ENCODE results near the gene ADPRHL1.

The ADPRHL1 gene

GRCh38 chr13:113417008-113417751 lies 36.1 kb downstream of the ADPRHL1 start:
- DNase-seq: no peak
- no peaks in the 10 kb centered on the region for H3K36me3 Mint-ChIP-seq
- H3K27me3 Mint-ChIP-seq: peaks cover 4% of the 10 kb centered on the region
- no peak overlapping the region for H3K4me3 Mint-ChIP-seq
- CTCF ChIA-PET: no interaction called here
- H3K9me3 Mint-ChIP-seq: peaks cover 3% of the 10 kb centered on the region
- H3K27ac Mint-ChIP-seq: no peak overlapping the region
- no peaks in the 10 kb centered on the region for H3K4me1 Mint-ChIP-seq

GRCh38 chr13:113415825-113416224 lies 37.5 kb downstream of the ADPRHL1 start:
- DNase-seq: no peak
- Mint-ChIP-seq H3K4me1 (no peaks in the 10 kb centered on the region), H3K27me3 (peaks cover 4% of the 10 kb centered on the region), H3K36me3 (no peaks in the 10 kb centered on the region), H3K9me3 (peaks cover 5% of the 10 kb centered on the region), H3K4me3 (no peak overlapping the region), H3K27ac (no peak overlapping the region)
- CTCF ChIA-PET: no interaction called here

- Mint-ChIP-seq H3K27me3 (peaks cover 4% of the 10 kb centered on the region), H3K4me1 (no peaks in the 10 kb centered on the region), H3K36me3 (no peaks in the 10 kb centered on the region), H3K4me3 (no peak overlapping the region), H3K27ac (peak overlapping the region; percentile 14), H3K9me3 (peaks cover 5% of the 10 kb centered on the region)
- DNase-seq: no peak
- CTCF ChIA-PET: no interaction called here
These were observed 38.3 kb downstream of the ADPRHL1 start for GRCh38 chr13:113415032-113415431.

- no peak for DNase-seq
- Mint-ChIP-seq H3K27ac (no peak overlapping the region), H3K27me3 (peaks cover 4% of the 10 kb centered on the region), H3K4me1 (no peaks in the 10 kb centered on the region), H3K4me3 (no peak overlapping the region), H3K9me3 (peaks cover 5% of the 10 kb centered on the region), H3K36me3 (no peaks in the 10 kb centered on the region)
- CTCF ChIA-PET: no interaction called here
These were observed 39.0 kb downstream of the ADPRHL1 start for GRCh38 chr13:113414335-113414734.

GRCh38 chr13:113413898-113414282 lies 39.4 kb downstream of the ADPRHL1 start:
- CTCF ChIA-PET: no interaction called here
- Mint-ChIP-seq H3K4me1 (no peaks in the 10 kb centered on the region), H3K36me3 (no peaks in the 10 kb centered on the region), H3K4me3 (no peak overlapping the region), H3K27me3 (peaks cover under 1% of the 10 kb centered on the region), H3K9me3 (peaks cover 5% of the 10 kb centered on the region), H3K27ac (no peak overlapping the region)
- no peak for DNase-seq

- CTCF ChIA-PET: no interaction called here
- H3K9me3 Mint-ChIP-seq: peaks cover 5% of the 10 kb centered on the region
- H3K27ac Mint-ChIP-seq: no peak overlapping the region
- H3K4me1 Mint-ChIP-seq: no peaks in the 10 kb centered on the region
- H3K36me3 Mint-ChIP-seq: no peaks in the 10 kb centered on the region
- no peaks in the 10 kb centered on the region for H3K27me3 Mint-ChIP-seq
- DNase-seq: no peak
- H3K4me3 Mint-ChIP-seq: no peak overlapping the region
These were observed 40.0 kb downstream of the ADPRHL1 start for GRCh38 chr13:113413178-113413897.

- Mint-ChIP-seq H3K27me3 (peaks cover 2% of the 10 kb centered on the region), H3K27ac (no peak overlapping the region), H3K36me3 (no peaks in the 10 kb centered on the region), H3K4me1 (no peaks in the 10 kb centered on the region), H3K9me3 (peaks cover 5% of the 10 kb centered on the region), H3K4me3 (no peak overlapping the region)
- CTCF ChIA-PET: no interaction called here
- no peak for DNase-seq
These were observed 40.8 kb downstream of the ADPRHL1 start for GRCh38 chr13:113412440-113412839.

- Mint-ChIP-seq H3K4me3 (no peak overlapping the region), H3K4me1 (no peaks in the 10 kb centered on the region), H3K9me3 (peaks cover 5% of the 10 kb centered on the region), H3K36me3 (no peaks in the 10 kb centered on the region), H3K27me3 (peaks cover 5% of the 10 kb centered on the region), H3K27ac (no peak overlapping the region)
- no peak for DNase-seq
- CTCF ChIA-PET: no interaction called here
These were observed 41.9 kb downstream of the ADPRHL1 start for GRCh38 chr13:113411216-113412023.

- Mint-ChIP-seq H3K4me3 (no peak overlapping the region), H3K27me3 (peaks cover 5% of the 10 kb centered on the region), H3K9me3 (peaks cover 5% of the 10 kb centered on the region), H3K36me3 (no peaks in the 10 kb centered on the region), H3K27ac (no peak overlapping the region), H3K4me1 (no peaks in the 10 kb centered on the region)
- CTCF ChIA-PET: no interaction called here
- no peak for DNase-seq
These were observed 42.7 kb downstream of the ADPRHL1 start for GRCh38 chr13:113410472-113411201.

GRCh38 chr13:113408562-113408961 lies 44.7 kb downstream of the ADPRHL1 start:
- CTCF ChIA-PET: interaction anchor here (0.7 kb wide), 1 partner anchor 9 kb away, joined by 4 read pairs; no protein-coding TSS in a partner anchor
- Mint-ChIP-seq H3K4me3 (no peak overlapping the region), H3K4me1 (no peaks in the 10 kb centered on the region), H3K27me3 (peaks cover 5% of the 10 kb centered on the region), H3K27ac (no peak overlapping the region), H3K36me3 (no peaks in the 10 kb centered on the region), H3K9me3 (peaks cover 5% of the 10 kb centered on the region)
- DNase-seq: peak; percentile 8

DNA sequence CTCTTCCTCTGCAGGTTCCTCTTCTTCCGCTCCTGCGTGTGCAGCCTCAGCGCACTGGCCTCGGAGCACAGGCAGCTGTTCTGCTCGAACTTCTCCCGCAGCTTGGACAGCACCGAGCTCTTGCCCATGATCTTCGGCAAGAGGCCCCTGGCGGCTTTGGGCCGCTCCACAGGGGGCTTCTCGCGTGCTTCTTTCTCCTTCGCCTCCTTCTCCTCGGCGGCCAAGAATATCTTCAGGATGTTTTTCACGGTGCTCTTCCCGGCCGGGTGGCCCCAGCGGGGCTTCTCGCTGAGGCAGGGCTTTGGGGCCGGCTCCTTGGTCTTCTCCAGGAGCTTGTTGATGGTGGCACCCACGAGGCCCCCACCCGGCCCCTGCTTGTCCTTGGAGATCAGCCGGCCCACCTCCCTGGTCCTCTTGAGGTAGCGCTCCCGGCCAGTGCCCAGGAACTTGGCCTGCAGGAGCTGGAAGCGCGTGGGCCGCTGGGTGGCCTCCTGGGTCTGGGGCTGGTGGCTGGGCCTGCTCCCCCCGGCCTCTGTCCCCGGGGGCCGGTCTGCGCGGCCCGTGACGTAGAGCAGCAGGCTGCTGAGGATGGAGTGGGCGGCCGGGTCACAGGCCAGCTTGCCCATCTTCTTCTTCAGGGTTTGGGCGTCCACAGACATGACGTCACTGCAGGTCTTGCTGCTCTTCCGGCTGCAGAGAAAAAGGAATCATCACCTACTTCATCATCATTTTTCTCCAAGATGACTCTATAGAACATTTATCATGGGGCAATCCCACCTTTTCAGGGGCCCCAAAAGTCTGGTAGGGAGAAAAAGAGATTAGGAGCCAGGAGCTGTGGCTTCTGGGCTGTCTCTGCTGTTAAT lies 45.5 kb downstream of the ADPRHL1 start:
- peaks cover 2% of the 10 kb centered on the region for H3K9me3 Mint-ChIP-seq
- H3K27me3 Mint-ChIP-seq: peaks cover 5% of the 10 kb centered on the region
- CTCF ChIA-PET: interaction anchor here (0.7 kb wide), 1 partner anchor 8 kb away, joined by 4 read pairs; no protein-coding TSS in a partner anchor
- no peaks in the 10 kb centered on the region for H3K36me3 Mint-ChIP-seq
- H3K4me3 Mint-ChIP-seq: no peak overlapping the region
- H3K27ac Mint-ChIP-seq: no peak overlapping the region
- DNase-seq: peak; percentile 4
- H3K4me1 Mint-ChIP-seq: no peaks in the 10 kb centered on the region

GRCh38 chr13:113407103-113407530 lies 46.2 kb downstream of the ADPRHL1 start:
- DNase-seq: peak; percentile 13
- no peak overlapping the region for H3K4me3 Mint-ChIP-seq
- peaks cover 9% of the 10 kb centered on the region for H3K27me3 Mint-ChIP-seq
- CTCF ChIA-PET: no interaction called here
- H3K36me3 Mint-ChIP-seq: no peaks in the 10 kb centered on the region
- H3K4me1 Mint-ChIP-seq: no peaks in the 10 kb centered on the region
- peaks cover 2% of the 10 kb centered on the region for H3K9me3 Mint-ChIP-seq
- H3K27ac Mint-ChIP-seq: no peak overlapping the region

DNA sequence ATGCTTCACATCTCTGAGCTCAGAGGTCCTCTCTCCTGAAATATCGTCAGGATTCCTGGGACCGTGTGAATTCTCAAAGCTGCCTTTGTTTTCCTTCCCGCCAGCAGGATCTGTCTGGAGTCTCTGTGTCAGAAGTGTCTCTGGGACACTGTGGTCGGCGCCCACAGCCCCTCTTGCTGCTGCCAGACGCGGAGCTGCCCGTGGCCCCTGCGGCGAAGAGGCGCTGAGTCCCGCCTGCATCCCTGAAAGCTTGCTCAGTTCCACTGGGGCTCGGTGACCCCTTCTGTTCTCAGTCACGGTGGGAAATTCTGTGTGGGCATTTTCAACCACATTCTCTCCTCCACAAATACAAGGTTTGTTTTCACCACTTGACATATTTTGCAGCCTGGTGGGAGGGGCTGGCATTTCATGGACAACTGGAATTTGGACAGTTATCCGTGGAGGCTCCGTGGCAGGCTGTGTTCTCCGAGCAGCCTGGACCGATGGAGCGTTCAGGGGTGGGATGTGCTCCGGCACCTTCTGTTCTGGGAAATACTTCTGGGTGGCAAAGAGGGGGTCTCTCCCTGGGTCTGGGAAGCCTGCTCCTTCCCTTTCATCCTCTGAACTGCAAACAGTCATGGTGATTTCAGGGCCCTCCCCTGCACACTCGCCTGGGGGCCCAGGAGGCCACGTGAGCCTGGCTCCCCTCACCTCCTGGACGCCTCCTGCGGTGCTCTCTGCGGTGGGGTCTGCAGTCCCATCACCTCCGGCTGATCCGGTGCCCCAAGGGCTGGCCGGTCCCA lies 46.8 kb downstream of the ADPRHL1 start:
- Mint-ChIP-seq H3K4me1 (no peaks in the 10 kb centered on the region), H3K9me3 (peaks cover 2% of the 10 kb centered on the region), H3K27me3 (peaks cover 9% of the 10 kb centered on the region), H3K27ac (no peak overlapping the region), H3K36me3 (no peaks in the 10 kb centered on the region), H3K4me3 (no peak overlapping the region)
- CTCF ChIA-PET: no interaction called here
- DNase-seq: peak; percentile 18
